ENCODE data around the gene ZNF827. TPM values are rescaled to one million over a fixed set of nuclear protein-coding genes. Genes with fewer than 3 reads are reported as not detected.

ZNF827 gene
- total RNA-seq, 1 experiment from 2014 or later: 29.4 TPM

DNA sequence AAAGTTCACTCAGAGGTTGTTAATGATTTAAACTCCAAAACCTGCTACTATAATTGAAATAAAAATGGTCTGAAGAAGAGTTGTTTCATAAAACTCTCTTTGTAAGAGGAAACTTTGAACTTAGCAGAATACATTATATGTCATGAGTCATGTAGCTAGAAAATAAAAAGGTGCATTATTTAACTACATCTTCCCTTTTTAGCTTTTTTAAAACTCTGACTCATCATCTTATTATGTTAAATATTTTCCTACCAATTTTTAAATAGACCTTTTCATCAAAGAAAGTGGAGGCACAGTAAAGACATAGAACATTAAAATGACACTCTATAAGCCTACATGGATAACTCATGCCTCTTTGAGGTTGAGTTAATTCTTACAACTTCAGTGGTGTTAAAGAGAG, 1.2 kb upstream of the ZNF827 start:
- Histone ChIP-seq H4K5ac (ENCODE audit: insufficient read length, low read depth, low read length) (no peak overlapping the region), H2AFZ (ENCODE audit: low read length) (no peak overlapping the region), H2BK15ac (ENCODE audit: low read depth, low read length) (no peak overlapping the region), H4K20me1 (ENCODE audit: control insufficient read depth, insufficient read depth, insufficient read length) (no peaks in the 10 kb centered on the region), H3K4me2 (ENCODE audit: insufficient read depth, insufficient read length, low read length) (no peak overlapping the region), H3K23ac (ENCODE audit: insufficient read length, low read depth, low read length) (no peak overlapping the region), H3K56ac (ENCODE audit: insufficient read length, low read depth, low read length) (no peak overlapping the region), H3K79me1 (ENCODE audit: insufficient read depth, low read depth, low read length, poor library complexity, severe bottlenecking) (no peaks in the 10 kb centered on the region), H2BK120ac (ENCODE audit: low read depth, low read length, poor library complexity, severe bottlenecking) (no peak overlapping the region), H3K27me3 (ENCODE audit: insufficient read depth, low read length) (no peaks in the 10 kb centered on the region), H3K14ac (ENCODE audit: insufficient read depth, low read length) (no peak overlapping the region), H2AK5ac (ENCODE audit: insufficient read length, low read length) (no peak overlapping the region), H3T11ph (ENCODE audit: low read length) (no peak overlapping the region), H3K27ac (ENCODE audit: insufficient read length, low read depth, low read length) (no peak overlapping the region), H4K8ac (replicated peaks; ENCODE audit: insufficient read length, low read depth, low read length) (no peak overlapping the region), H3K79me2 (ENCODE audit: insufficient read depth, low read length) (peaks cover 3% of the 10 kb centered on the region; the same call in 1 of the 2 replicates), H3K9ac (ENCODE audit: extremely low read depth, insufficient read length, low read length) (no peak overlapping the region), H3K23me2 (ENCODE audit: insufficient read length, low read depth, low read length, poor library complexity, severe bottlenecking) (peaks cover 13% of the 10 kb centered on the region), H3K9me3 (ENCODE audit: control insufficient read depth, low read depth, low read length) (no peaks in the 10 kb centered on the region), H2BK5ac (ENCODE audit: insufficient read length, low read length) (no peak overlapping the region), H2BK12ac (ENCODE audit: insufficient read length, low read depth, low read length) (no peak overlapping the region), H4K91ac (ENCODE audit: insufficient read length, low read depth, low read length) (no peak overlapping the region), H3K18ac (ENCODE audit: insufficient read length, low read depth, low read length) (no peak overlapping the region), H3K4ac (ENCODE audit: low read depth, low read length) (no peak overlapping the region), H3K4me1 (ENCODE audit: insufficient read depth, low read length) (peaks cover 3% of the 10 kb centered on the region), H2BK20ac (ENCODE audit: low read depth, low read length, poor library complexity, severe bottlenecking) (no peak overlapping the region)
- H3K36me3 Mint-ChIP-seq (ENCODE audit: insufficient read depth in 1 of 3, low read depth in 3 of 3): peaks cover 0 to 2% (median 0%) of the 10 kb centered on the region in 3 experiments; a peak in 1 of 7 replicates
- no peak for TF ChIP-seq CTCF (conservative IDR thresholded peaks at IDR 0.05)
- H3K9me3 Mint-ChIP-seq: no peaks in the 10 kb centered on the region; a peak in 1 of 5 replicates
- no peak for DNase-seq
- H3K27me3 Mint-ChIP-seq (ENCODE audit: low read depth): peaks cover 2% of the 10 kb centered on the region; the same call in 1 of the 2 replicates
- H3K4me1 Mint-ChIP-seq: peaks cover 18% of the 10 kb centered on the region in 2 experiments
- no peak overlapping the region for H3K4me3 Mint-ChIP-seq
- no peak overlapping the region for H3K27ac Mint-ChIP-seq

All from H9 (cell line).